ENCODE results near the gene ARHGAP15. TPM values are rescaled to one million over a fixed set of nuclear protein-coding genes. Genes with fewer than 3 reads are reported as not detected.

ARHGAP15 gene
- total and polyA plus RNA-seq, 12 donors: 1.3 to 7.7 (median 2.8) TPM

DNA sequence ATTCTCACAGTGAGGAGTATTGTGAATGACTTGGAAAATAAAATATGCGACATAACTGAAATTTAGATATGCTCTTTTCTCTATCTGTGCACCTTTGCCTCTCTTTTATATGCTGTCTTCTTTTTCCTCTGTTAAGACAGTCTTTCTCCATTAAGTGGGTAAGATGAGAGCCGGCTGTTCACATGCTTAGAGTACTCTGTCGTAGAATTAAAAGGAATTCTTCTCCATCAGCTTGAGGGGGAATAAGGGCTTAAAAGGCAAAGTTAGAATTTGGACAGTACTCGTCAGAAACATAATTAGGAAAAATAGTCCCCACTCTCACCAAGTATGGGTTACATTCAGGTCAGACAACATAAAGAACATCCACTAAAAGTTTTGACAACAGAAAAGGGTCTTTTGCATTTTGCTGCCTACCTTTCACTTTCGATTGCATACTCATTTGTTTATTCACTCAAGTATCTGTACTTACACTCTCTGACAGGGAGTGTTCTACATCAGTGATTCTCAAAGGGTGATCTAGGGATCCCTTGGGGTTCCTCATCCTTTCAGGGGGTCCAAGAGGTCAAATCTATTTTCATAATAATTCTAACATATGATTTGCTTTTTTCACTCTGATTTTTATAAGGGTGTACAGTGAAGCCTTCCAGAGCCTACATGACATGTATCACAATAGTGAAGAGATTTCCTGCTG, 48.0 kb downstream of the ARHGAP15 start:
- Histone ChIP-seq H3K4me1 (no peaks in the 10 kb centered on the region), H3K9me3 (peaks cover 0 to 22% (median 9%) of the 10 kb centered on the region in 11 donors), H3K36me3 (no peaks in the 10 kb centered on the region), H3K27ac (peak overlapping the region in 2 of 10 donors; percentile 24 to 39), H3K4me3 (peak overlapping the region in 6 of 10 donors; percentile 12 to 37 (median 22)), H3K27me3 (no peaks in the 10 kb centered on the region)
- intact Hi-C loops (cut with DNase I): no loop called here
- DNase-seq: no peak
- 62 to 69% methylated on average over 5 of the region's 5 CpGs for WGBS, 2 donors
- TF ChIP-seq, protein P1, sequence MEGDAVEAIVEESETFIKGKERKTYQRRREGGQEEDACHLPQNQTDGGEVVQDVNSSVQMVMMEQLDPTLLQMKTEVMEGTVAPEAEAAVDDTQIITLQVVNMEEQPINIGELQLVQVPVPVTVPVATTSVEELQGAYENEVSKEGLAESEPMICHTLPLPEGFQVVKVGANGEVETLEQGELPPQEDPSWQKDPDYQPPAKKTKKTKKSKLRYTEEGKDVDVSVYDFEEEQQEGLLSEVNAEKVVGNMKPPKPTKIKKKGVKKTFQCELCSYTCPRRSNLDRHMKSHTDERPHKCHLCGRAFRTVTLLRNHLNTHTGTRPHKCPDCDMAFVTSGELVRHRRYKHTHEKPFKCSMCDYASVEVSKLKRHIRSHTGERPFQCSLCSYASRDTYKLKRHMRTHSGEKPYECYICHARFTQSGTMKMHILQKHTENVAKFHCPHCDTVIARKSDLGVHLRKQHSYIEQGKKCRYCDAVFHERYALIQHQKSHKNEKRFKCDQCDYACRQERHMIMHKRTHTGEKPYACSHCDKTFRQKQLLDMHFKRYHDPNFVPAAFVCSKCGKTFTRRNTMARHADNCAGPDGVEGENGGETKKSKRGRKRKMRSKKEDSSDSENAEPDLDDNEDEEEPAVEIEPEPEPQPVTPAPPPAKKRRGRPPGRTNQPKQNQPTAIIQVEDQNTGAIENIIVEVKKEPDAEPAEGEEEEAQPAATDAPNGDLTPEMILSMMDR (IDR thresholded peaks at IDR 0.05): no peak
- ATAC-seq: no peak

- TF ChIP-seq, protein P1 (IDR thresholded peaks at IDR 0.05): no peak
- no peaks in the 10 kb centered on the region for H3K27me3 ChIP-seq
- ATAC-seq: no peak
- no peak overlapping the region for H3K4me3 ChIP-seq
- H3K4me1 ChIP-seq: no peaks in the 10 kb centered on the region
- H3K27ac ChIP-seq: no peak overlapping the region
- no peak for DNase-seq
- H3K9me3 ChIP-seq: peaks cover 0 to 22% (median 9%) of the 10 kb centered on the region in 11 donors
- H3K36me3 ChIP-seq: no peaks in the 10 kb centered on the region
- intact Hi-C loops (cut with DNase I): no loop called here
Measured at GRCh38 chr2:143181494-143181893, 52.3 kb downstream of the ARHGAP15 start.

DNA sequence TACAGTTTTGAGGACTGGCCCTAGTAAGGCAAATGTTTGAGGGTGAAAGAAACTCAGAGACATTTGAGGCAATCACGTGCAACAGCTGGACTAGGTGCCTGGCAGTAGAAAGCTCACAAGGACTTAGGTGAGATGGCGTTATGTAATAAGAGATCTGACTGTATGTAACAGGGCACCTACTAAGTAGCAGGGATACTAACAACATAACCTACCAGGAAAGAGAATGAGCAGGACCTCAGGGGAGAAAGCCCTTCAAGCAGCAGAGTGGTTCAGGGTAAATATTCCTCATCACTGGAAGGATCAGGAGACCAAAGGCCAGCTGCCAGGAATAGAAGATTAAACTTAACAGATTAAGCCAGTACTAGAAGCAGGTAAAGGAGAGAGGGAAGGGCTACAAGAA, 53.4 kb downstream of the ARHGAP15 start:
- H3K27me3 ChIP-seq: no peaks in the 10 kb centered on the region
- no peak overlapping the region for H3K27ac ChIP-seq
- H3K36me3 ChIP-seq: no peaks in the 10 kb centered on the region
- TF ChIP-seq, protein P1 (IDR thresholded peaks at IDR 0.05): no peak
- intact Hi-C loops (cut with DNase I): no loop called here
- 84 to 89% methylated on average over 2 of the region's 2 CpGs for WGBS, 2 donors
- no peaks in the 10 kb centered on the region for H3K4me1 ChIP-seq
- DNase-seq (no peak), ATAC-seq (no peak)
- H3K9me3 ChIP-seq: peaks cover 0 to 22% (median 9%) of the 10 kb centered on the region in 11 donors
- H3K4me3 ChIP-seq: no peak overlapping the region

GRCh38 chr2:143183804-143184463, 54.7 kb downstream of the ARHGAP15 start:
- Histone ChIP-seq H3K27ac (no peak overlapping the region), H3K27me3 (no peaks in the 10 kb centered on the region), H3K4me3 (no peak overlapping the region), H3K36me3 (no peaks in the 10 kb centered on the region), H3K9me3 (peaks cover 0 to 22% (median 9%) of the 10 kb centered on the region in 11 donors), H3K4me1 (no peaks in the 10 kb centered on the region)
- no peak for ATAC-seq
- intact Hi-C loops (cut with DNase I): no loop called here
- WGBS, 2 donors: 85 to 89% methylated on average over 5 of the region's 5 CpGs
- TF ChIP-seq, protein P1 (IDR thresholded peaks at IDR 0.05): no peak
- DNase-seq: no peak

All from heart right ventricle (tissue), 16 donors.